Right renal pelvis (tissue), 4 donors: ENCODE data around the gene SRGAP2C. TPM values are rescaled to one million over a fixed set of nuclear protein-coding genes. Genes with fewer than 3 reads are reported as not detected.
"Not testable (repeated sequence)": the region's sequence is repeated elsewhere in the genome, so short reads cannot be mapped to it uniquely, and the experiment has no call there.

Experiments
- DNase-seq, 4 donors: peaks; one replicate each; pipeline ENCODE4 v3.0.0-alpha.2; 2013; ENCODE audit warnings: low read depth in 4 of 4, low spot score in 3 of 4, missing footprints in 1 of 4
- polyA plus RNA-seq, 4 donors: library from polyadenylated mRNA; unstranded; fragments of 120-200 nt; gene quantifications; one replicate each; pipeline ENCODE4 v1.2.1, GENCODE V29; 2013; ENCODE audit not compliant: insufficient read length in 4 of 4

Gene SRGAP2C
- polyA plus RNA-seq, 4 donors, result 18.9 to 26.5 (median 22.9) TPM

- DNase-seq, result not testable (repeated sequence)
Observed at GRCh38 chr1:121400541-121401310, 216.0 kb downstream of the SRGAP2C start.

- not testable (repeated sequence) for DNase-seq
Observed at GRCh38 chr1:121401375-121401955, 216.7 kb downstream of the SRGAP2C start.

GRCh38 chr1:121403254-121403653, 218.5 kb downstream of the SRGAP2C start:
- not testable (repeated sequence) for DNase-seq

- no peak for DNase-seq
Observed at GRCh38 chr1:121408354-121408753, 223.6 kb downstream of the SRGAP2C start.

DNA sequence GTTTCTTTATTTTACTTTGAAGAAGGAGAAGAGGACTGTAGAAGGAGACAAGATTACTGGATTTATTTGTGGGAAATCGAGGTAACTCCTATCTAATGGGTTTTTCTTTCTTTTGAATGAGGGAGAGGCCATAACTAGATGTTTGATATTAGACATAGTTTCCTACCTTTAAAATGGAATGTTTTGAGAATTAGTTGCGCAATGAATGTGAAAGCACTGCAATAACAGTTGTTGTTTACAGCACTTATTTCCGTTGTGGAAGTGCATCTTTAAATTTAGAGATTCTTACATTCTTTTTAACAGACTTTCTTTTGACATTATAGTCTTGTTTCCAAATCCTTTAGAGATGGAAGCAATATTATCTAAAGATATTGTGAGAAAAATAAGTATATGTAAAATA, 229.0 kb downstream of the SRGAP2C start:
- DNase-seq, result no peak

- no peak for DNase-seq
Observed at GRCh38 chr1:121414905-121415304, 230.1 kb downstream of the SRGAP2C start.

DNA sequence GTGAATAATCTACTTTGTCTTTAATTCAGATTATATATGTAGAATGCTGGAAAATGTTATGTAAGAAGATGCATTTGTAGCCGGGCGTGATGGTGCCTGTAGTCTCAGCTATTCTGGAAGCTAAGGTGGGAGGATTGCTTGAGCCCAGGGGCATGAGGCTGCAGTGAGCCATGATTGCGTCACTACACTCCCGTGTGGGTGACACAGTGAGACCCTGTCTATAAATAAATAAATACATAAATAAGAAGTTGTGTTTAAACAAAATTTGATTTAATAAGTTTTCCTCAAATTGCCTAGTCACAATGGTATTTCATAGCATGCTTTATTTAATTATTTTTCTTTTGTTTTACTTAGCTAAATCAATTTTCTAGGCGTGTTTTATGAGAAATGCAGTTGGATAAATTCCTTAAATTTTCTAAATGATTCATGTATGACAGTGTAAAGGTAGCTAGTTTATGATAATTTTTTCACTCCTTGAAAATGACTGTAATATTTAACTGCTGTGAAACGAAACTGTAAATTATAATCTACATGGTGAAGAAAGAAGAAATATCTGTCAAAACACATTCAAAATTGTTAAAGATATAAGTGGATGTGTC, 232.6 kb downstream of the SRGAP2C start:
- no peak for DNase-seq

DNA sequence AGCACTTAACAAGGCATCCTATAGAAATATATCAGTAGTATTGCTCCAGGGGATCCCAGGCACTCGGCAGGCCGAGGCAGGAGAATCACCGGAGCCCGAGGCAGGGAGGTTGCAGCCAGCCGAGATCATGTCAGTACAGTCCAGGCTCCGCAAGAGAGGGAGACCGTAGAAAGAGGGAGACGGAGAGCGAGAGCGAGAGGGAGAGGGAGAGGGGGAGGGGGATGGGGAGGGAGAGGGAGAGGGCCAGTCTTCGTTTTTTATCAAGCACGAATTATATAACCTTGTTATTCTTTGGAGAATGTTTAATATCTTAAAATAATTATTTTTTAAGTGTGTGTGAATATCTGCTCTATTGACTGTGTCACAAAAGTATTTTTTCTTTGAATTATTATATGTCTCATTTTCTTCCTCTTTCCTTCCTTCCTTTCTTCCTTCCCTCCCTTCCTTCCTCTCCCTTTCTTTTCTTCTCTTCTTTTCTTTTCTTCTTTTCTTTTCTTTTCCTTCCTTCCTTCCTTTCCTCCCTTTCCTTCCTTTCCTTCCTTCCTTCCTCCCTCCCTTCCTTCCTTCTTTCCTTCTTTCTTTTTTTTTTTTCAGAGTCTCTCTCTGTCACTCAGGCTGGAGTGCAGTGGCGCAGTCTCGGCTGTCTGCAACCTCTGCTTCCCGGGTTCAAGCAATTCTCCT, 233.7 kb downstream of the SRGAP2C start:
- DNase-seq, result no peak

GRCh38 chr1:121419050-121419615, 234.4 kb downstream of the SRGAP2C start:
- DNase-seq, result not testable (repeated sequence)

GRCh38 chr1:121421490-121421889, 236.7 kb downstream of the SRGAP2C start:
- not testable (repeated sequence) for DNase-seq

DNA sequence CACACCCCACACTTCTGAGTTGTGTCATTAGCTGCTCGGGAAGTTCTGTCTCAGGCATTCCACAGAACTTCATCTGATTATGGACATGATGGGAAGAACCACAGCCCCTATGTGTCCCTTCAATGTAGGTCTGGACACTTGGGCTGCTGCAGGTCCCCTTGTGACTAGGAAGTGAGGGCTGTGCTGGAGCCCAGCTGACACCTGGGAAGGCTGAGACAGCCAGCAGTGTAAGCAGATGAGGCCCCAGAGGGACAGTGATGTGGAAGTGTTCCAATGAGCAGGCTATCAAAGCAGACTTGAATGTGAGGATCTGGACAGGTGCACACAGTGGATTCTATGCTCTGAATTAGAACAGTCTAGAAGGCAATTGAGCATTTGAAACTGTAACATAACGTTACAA, 239.2 kb downstream of the SRGAP2C start:
- DNase-seq, result not testable (repeated sequence)

DNA sequence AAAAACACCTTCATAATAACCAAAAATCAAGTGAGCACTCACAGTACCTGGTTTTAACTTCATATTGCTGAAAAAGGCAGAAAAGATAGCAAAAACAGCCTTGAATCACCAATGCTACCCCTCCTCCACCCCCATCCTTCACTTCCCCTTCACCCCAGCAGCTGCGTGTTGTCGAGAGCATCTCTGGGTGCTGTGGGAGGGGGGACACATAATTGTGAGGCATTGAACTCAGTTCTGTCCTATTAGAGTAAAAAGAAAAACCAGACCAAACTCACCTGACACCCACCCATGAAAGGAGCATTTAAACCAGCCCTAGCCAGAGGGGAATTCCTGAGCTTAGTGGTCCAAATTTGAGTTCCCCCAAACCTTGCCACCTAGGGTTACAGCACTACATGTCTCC, 248.7 kb downstream of the SRGAP2C start:
- not testable (repeated sequence) for DNase-seq

- DNase-seq, result not testable (repeated sequence)
Observed at GRCh38 chr1:121438862-121439261, 254.1 kb downstream of the SRGAP2C start.

DNA sequence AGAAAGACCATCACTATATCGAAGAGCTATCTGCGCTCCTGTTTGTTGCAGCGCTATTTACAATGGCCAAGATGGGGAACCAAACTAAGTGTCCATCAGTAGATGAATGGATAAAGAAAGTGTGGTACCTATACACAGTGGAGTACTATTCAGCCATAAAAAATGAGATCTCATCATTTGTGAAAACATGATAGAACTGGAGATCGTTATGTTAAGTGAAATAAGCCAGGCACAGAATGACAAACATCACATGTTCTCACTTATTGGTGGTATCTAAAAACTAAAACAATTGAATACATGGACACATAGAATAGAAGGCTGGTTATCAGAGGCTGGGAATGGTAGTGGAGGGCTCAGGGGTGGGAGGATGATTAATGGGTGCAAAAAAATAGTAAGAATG, 256.2 kb downstream of the SRGAP2C start:
- DNase-seq, result no peak

Other genes starting within 250 kb of the SRGAP2C start
- 1 to 10 TPM; 3.8 to 5.2 (median 4.5) TPM for gene FAM72B, start 635 bp upstream of the SRGAP2C start, polyA plus RNA-seq